Measurements from ENCODE around the gene ABI1.

Gene ABI1

GRCh38 chr10:26780106-26780792 is 80.5 kb downstream of the ABI1 start:
- no peak for TF ChIP-seq CTCF (IDR thresholded peaks at IDR 0.05)
- H3K36me3 ChIP-seq (ENCODE audit: control insufficient read depth, insufficient read depth, low read length), result no peaks in the 10 kb centered on the region

GRCh38 chr10:26779176-26779860 is 81.4 kb downstream of the ABI1 start:
- no peak for TF ChIP-seq CTCF (IDR thresholded peaks at IDR 0.05)
- Histone ChIP-seq H3K4me3 (ENCODE audit: low read depth, low read length) (no peak overlapping the region), H3K4me2 (ENCODE audit: low read length) (no peak overlapping the region), H3K27me3 (ENCODE audit: control insufficient read depth, insufficient read depth, low read length) (no peaks in the 10 kb centered on the region), H3K4me1 (peaks cover 5% of the 10 kb centered on the region), H3K79me2 (peaks cover 22% of the 10 kb centered on the region), H3K27ac (no peak overlapping the region), H3K9me3 (ENCODE audit: control insufficient read depth, low read length) (no peaks in the 10 kb centered on the region), H2AFZ (no peak overlapping the region), H3K36me3 (ENCODE audit: control insufficient read depth, insufficient read depth, low read length) (no peaks in the 10 kb centered on the region), H3K9ac (no peak overlapping the region)

More at GRCh38 chr10:26780106-26780792, 80.5 kb downstream of the ABI1 start:
- H3K27me3 ChIP-seq (ENCODE audit: control insufficient read depth, insufficient read depth, low read length), result no peaks in the 10 kb centered on the region
- no peak overlapping the region for H3K4me2 ChIP-seq (ENCODE audit: low read length)
- H3K79me2 ChIP-seq, result peaks cover 28% of the 10 kb centered on the region
- H3K9me3 ChIP-seq (ENCODE audit: control insufficient read depth, low read length), result no peaks in the 10 kb centered on the region
- no peak overlapping the region for H3K9ac ChIP-seq
- H3K4me1 ChIP-seq, result peaks cover 5% of the 10 kb centered on the region
- H3K27ac ChIP-seq, result no peak overlapping the region
- H2AFZ ChIP-seq, result no peak overlapping the region
- H3K4me3 ChIP-seq (ENCODE audit: low read depth, low read length), result no peak overlapping the region

DNA sequence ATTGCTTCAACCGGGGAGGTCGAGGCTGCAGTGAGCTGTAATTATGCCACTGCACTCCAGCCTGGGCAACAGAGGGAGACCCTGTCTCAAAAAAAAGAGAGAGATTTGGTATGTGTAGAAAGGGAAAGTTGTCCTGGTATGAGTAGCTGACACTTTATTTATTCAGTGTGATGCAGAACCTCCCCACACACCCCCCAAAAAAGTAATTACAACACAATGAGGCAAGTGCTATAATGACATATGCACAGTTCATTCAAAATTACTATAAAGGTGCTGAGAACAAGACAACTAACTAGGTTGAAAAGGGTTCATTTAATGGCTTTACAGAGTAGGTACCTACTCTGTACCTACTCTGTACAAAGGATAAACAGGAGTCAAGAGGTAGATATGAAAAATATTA is 83.1 kb downstream of the ABI1 start:
- Histone ChIP-seq H3K9me3 (ENCODE audit: control insufficient read depth, low read length) (no peaks in the 10 kb centered on the region), H3K4me2 (ENCODE audit: low read length) (no peak overlapping the region), H3K36me3 (ENCODE audit: control insufficient read depth, insufficient read depth, low read length) (no peaks in the 10 kb centered on the region), H3K9ac (no peak overlapping the region), H3K27ac (no peak overlapping the region), H3K4me3 (ENCODE audit: low read depth, low read length) (no peak overlapping the region), H2AFZ (no peak overlapping the region), H3K27me3 (ENCODE audit: control insufficient read depth, insufficient read depth, low read length) (no peaks in the 10 kb centered on the region), H3K79me2 (peaks cover 20% of the 10 kb centered on the region), H3K4me1 (peaks cover 5% of the 10 kb centered on the region)
- TF ChIP-seq CTCF (IDR thresholded peaks at IDR 0.05), result no peak

- Histone ChIP-seq H3K27ac (no peak overlapping the region), H3K36me3 (ENCODE audit: control insufficient read depth, insufficient read depth, low read length) (no peaks in the 10 kb centered on the region), H3K9me3 (ENCODE audit: control insufficient read depth, low read length) (no peaks in the 10 kb centered on the region), H2AFZ (no peak overlapping the region), H3K79me2 (peaks cover 11% of the 10 kb centered on the region), H3K4me1 (peaks cover 5% of the 10 kb centered on the region), H3K9ac (no peak overlapping the region), H3K4me3 (ENCODE audit: low read depth, low read length) (no peak overlapping the region), H3K27me3 (ENCODE audit: control insufficient read depth, insufficient read depth, low read length) (no peaks in the 10 kb centered on the region), H3K4me2 (ENCODE audit: low read length) (no peak overlapping the region)
- no peak for TF ChIP-seq CTCF (IDR thresholded peaks at IDR 0.05)
Observed at GRCh38 chr10:26776258-26776657, 84.5 kb downstream of the ABI1 start.

Data from parathyroid adenoma (tissue), 2 donors.